SH-SY5Y (cell line): ENCODE measurements around the gene NAGA.

Experiments
- GATA2 ChIP-seq: IDR thresholded peaks from 2 replicates; pipeline ENCODE4 v1.6.1; 2011; ENCODE audit warnings: mild to moderate bottlenecking, low read depth, low read length
- GATA3 ChIP-seq: IDR thresholded peaks from 2 replicates; pipeline ENCODE4 v1.6.1; 2011; ENCODE audit warnings: low read depth, mild to moderate bottlenecking, low read length, moderate library complexity

NAGA gene

GRCh38 chr22:42064629-42065028, 6.0 kb downstream of the NAGA start:
- TF ChIP-seq GATA3 (no peak), GATA2 (no peak)

- TF ChIP-seq GATA3 (no peak), GATA2 (no peak)
These were observed 8.0 kb downstream of the NAGA start for GRCh38 chr22:42062506-42063170.

- TF ChIP-seq GATA3 (no peak), GATA2 (no peak)
These were observed 9.6 kb downstream of the NAGA start for GRCh38 chr22:42061041-42061440.

- no peak for TF ChIP-seq GATA3
- TF ChIP-seq GATA2 = no peak
These were observed 10.1 kb downstream of the NAGA start for GRCh38 chr22:42060489-42060888.

- TF ChIP-seq GATA2 (no peak), GATA3 (no peak)
These were observed 13.7 kb downstream of the NAGA start for GRCh38 chr22:42056757-42057511.

GRCh38 chr22:42052765-42053164, 17.8 kb downstream of the NAGA start:
- TF ChIP-seq GATA2 (no peak), GATA3 (no peak)

GRCh38 chr22:42050641-42051180, 19.9 kb downstream of the NAGA start:
- TF ChIP-seq GATA2 (no peak), GATA3 (no peak)

GRCh38 chr22:42041784-42042183, 28.8 kb downstream of the NAGA start:
- TF ChIP-seq GATA2 = no peak
- TF ChIP-seq GATA3 = no peak

GRCh38 chr22:42039271-42039670, 31.3 kb downstream of the NAGA start:
- TF ChIP-seq GATA2 = no peak
- no peak for TF ChIP-seq GATA3

- TF ChIP-seq GATA3 (no peak), GATA2 (no peak)
These were observed 35.4 kb downstream of the NAGA start for GRCh38 chr22:42035256-42035655.

GRCh38 chr22:42033263-42034181, 37.1 kb downstream of the NAGA start:
- TF ChIP-seq GATA2 (no peak), GATA3 (no peak)

- TF ChIP-seq GATA2 (no peak), GATA3 (no peak)
These were observed 43.9 kb downstream of the NAGA start for GRCh38 chr22:42026705-42027104.

- TF ChIP-seq GATA3 (no peak), GATA2 (no peak)
These were observed 45.2 kb downstream of the NAGA start for GRCh38 chr22:42025421-42025820.

GRCh38 chr22:42022162-42022847, 48.3 kb downstream of the NAGA start:
- TF ChIP-seq GATA2 = no peak
- TF ChIP-seq GATA3 = no peak
